HG02588 (cell line): ENCODE results near the gene PDCD1.

ENCODE experiments used
- ATAC-seq: cut with Tn5 transposase; IDR thresholded peaks from one replicate; pipeline ENCODE4 v1.9.1; 2021; ENCODE audit warnings: mild to moderate bottlenecking, moderate library complexity; ENCODE audit not compliant: unreplicated experiment

The PDCD1 gene

GRCh38 chr2:241852981-241853631 is 5.6 kb downstream of the PDCD1 start:
- ATAC-seq = no peak

GRCh38 chr2:241852116-241852980 is 6.3 kb downstream of the PDCD1 start:
- ATAC-seq = no peak

- no peak for ATAC-seq
These were observed 7.2 kb downstream of the PDCD1 start for GRCh38 chr2:241851325-241852115.

- ATAC-seq = no peak
These were observed 8.0 kb downstream of the PDCD1 start for GRCh38 chr2:241850544-241851324.

GRCh38 chr2:241849616-241850543 is 8.8 kb downstream of the PDCD1 start:
- ATAC-seq = no peak

GRCh38 chr2:241848761-241849615 is 9.7 kb downstream of the PDCD1 start:
- ATAC-seq = no peak

GRCh38 chr2:241846406-241846805 is 12.3 kb downstream of the PDCD1 start:
- ATAC-seq = no peak

- no peak for ATAC-seq
These were observed 13.7 kb downstream of the PDCD1 start for GRCh38 chr2:241844831-241845578.

- ATAC-seq = peak; percentile 56
These were observed 14.5 kb downstream of the PDCD1 start for GRCh38 chr2:241844066-241844728.

- ATAC-seq = peak; percentile 8
These were observed 15.2 kb downstream of the PDCD1 start for GRCh38 chr2:241843321-241844065.

- ATAC-seq = no peak
These were observed 16.0 kb downstream of the PDCD1 start for GRCh38 chr2:241842620-241843211.

- ATAC-seq = no peak
These were observed 16.7 kb downstream of the PDCD1 start for GRCh38 chr2:241842067-241842415.

- ATAC-seq = no peak
These were observed 17.3 kb downstream of the PDCD1 start for GRCh38 chr2:241841181-241842066.

- ATAC-seq = no peak
These were observed 21.3 kb downstream of the PDCD1 start for GRCh38 chr2:241837197-241837965.

- no peak for ATAC-seq
These were observed 22.4 kb downstream of the PDCD1 start for GRCh38 chr2:241836292-241836691.
